Glutamatergic neuron (in vitro differentiated cells): ENCODE results near the gene RANBP17. TPM values are rescaled to one million over a fixed set of nuclear protein-coding genes. Genes with fewer than 3 reads are reported as not detected.

ENCODE experiments used
- DNase-seq: peaks from one replicate; pipeline ENCODE4 v3.0.0; 2022
- H3K27ac Mint-ChIP-seq: one replicate; pipeline ENCODE4 v1.8.0; 2020; ENCODE audit warnings: mild to moderate bottlenecking, mixed read lengths, inconsistent platforms; ENCODE audit not compliant: unreplicated experiment
- H3K27me3 Mint-ChIP-seq: one replicate; pipeline ENCODE4 v1.8.0; 2020; ENCODE audit warnings: mild to moderate bottlenecking, moderate library complexity, mixed read lengths, inconsistent platforms; ENCODE audit not compliant: unreplicated experiment
- H3K36me3 Mint-ChIP-seq: one replicate; pipeline ENCODE4 v1.8.0; 2020; ENCODE audit warnings: mild to moderate bottlenecking, mixed read lengths, inconsistent platforms; ENCODE audit not compliant: unreplicated experiment
- H3K4me1 Mint-ChIP-seq: one replicate; pipeline ENCODE4 v1.8.0; 2020; ENCODE audit warnings: mild to moderate bottlenecking, low read depth, mixed read lengths, inconsistent platforms; ENCODE audit not compliant: unreplicated experiment
- H3K4me3 Mint-ChIP-seq: one replicate; pipeline ENCODE4 v1.8.0; 2020; ENCODE audit warnings: mild to moderate bottlenecking, mixed read lengths, inconsistent platforms; ENCODE audit not compliant: unreplicated experiment
- H3K9me3 Mint-ChIP-seq: one replicate; pipeline ENCODE4 v1.8.0; 2020; ENCODE audit warnings: mild to moderate bottlenecking, moderate library complexity, mixed read lengths, inconsistent platforms; ENCODE audit not compliant: unreplicated experiment
- total RNA-seq: library from RNA; stranded (reverse); fragmentation: NEBNext Ultra II Directional; extraction: Animal tissue kit (Norgen Biotek cat#: 25700); gene quantifications from one replicate; pipeline ENCODE4 v1.2.1, GENCODE V29; 2021; ENCODE audit not compliant: unreplicated experiment
- TF ChIP-seq, protein P1 (sequence below): fragments of 200-600 bp; sonication (generic); IDR thresholded peaks from one replicate; pipeline ENCODE4 v1.5.0; 2021; ENCODE audit not compliant: partially characterized antibody, unreplicated experiment

Gene RANBP17
- total RNA-seq, 1 donor from 2014 or later = 25.7 TPM

DNA sequence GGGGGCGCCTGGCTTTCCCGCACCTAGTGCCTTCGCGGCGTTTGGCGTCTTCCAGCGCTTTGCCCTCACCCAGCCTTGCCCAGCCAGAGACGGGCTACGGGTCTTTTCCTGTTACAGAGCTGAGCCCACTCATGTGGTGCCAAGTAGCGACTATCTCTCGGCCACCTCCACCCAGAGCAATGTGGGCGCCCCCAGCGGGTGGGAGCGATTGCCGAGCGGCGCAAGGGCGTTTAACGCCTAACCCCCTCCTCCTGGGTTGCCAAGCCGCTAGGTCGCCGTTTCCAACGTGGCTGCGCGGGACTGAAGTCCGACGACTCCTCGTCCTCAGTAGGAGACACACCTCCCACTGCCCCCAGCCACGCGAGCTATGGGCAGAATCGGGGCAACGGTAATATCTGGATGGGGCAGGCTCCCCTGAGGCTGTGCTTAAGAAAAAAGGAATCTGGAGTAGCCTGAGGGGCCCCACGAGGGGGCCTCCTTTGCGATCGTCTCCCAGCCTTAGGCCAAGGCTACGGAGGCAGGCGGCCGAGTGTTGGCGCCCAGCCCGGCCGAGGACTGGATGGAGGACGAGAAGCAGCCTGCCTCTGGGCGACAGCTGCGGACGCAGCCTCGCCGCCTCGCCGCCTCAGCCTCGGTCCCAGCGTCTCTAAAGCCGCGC lies 453.0 kb downstream of the RANBP17 start:
- DNase-seq = peak; percentile 58
- Mint-ChIP-seq H3K27me3 (peaks cover 43% of the 10 kb centered on the region), H3K4me3 (peak overlapping the region; percentile 99), H3K9me3 (peaks cover 44% of the 10 kb centered on the region), H3K4me1 (peaks cover 27% of the 10 kb centered on the region), H3K36me3 (peaks cover 13% of the 10 kb centered on the region), H3K27ac (peak overlapping the region; percentile 66)
- TF ChIP-seq, protein P1, sequence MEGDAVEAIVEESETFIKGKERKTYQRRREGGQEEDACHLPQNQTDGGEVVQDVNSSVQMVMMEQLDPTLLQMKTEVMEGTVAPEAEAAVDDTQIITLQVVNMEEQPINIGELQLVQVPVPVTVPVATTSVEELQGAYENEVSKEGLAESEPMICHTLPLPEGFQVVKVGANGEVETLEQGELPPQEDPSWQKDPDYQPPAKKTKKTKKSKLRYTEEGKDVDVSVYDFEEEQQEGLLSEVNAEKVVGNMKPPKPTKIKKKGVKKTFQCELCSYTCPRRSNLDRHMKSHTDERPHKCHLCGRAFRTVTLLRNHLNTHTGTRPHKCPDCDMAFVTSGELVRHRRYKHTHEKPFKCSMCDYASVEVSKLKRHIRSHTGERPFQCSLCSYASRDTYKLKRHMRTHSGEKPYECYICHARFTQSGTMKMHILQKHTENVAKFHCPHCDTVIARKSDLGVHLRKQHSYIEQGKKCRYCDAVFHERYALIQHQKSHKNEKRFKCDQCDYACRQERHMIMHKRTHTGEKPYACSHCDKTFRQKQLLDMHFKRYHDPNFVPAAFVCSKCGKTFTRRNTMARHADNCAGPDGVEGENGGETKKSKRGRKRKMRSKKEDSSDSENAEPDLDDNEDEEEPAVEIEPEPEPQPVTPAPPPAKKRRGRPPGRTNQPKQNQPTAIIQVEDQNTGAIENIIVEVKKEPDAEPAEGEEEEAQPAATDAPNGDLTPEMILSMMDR = no peak

GRCh38 chr5:171315386-171315891 lies 453.6 kb downstream of the RANBP17 start:
- Mint-ChIP-seq H3K9me3 (peaks cover 40% of the 10 kb centered on the region), H3K4me1 (peaks cover 28% of the 10 kb centered on the region), H3K4me3 (peak overlapping the region; percentile 99), H3K27ac (no peak overlapping the region), H3K36me3 (peaks cover 13% of the 10 kb centered on the region), H3K27me3 (peaks cover 40% of the 10 kb centered on the region)
- DNase-seq = peak; percentile 31
- TF ChIP-seq, protein P1 = no peak

DNA sequence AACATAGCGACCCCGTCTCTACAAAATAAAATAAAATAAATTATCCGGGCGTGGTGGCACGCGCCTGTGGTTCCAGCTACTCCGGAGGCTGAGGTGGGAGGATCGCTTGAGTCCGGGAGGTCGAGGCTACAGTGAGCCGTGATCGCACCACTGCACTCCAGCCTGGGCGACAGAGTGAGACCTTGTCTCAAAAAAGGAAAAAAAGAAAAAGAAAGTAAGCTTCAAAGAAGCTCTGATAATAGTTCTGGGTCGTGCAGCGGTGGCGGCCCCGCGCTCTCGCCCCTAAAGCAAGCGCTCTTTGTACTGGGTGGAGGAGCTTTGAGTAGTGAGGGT lies 454.1 kb downstream of the RANBP17 start:
- no peak for DNase-seq
- peak overlapping the region; percentile 99 for H3K4me3 Mint-ChIP-seq
- H3K27ac Mint-ChIP-seq = peak overlapping the region; percentile 76
- peaks cover 37% of the 10 kb centered on the region for H3K27me3 Mint-ChIP-seq
- H3K9me3 Mint-ChIP-seq = peaks cover 37% of the 10 kb centered on the region
- TF ChIP-seq, protein P1 = no peak
- peaks cover 28% of the 10 kb centered on the region for H3K4me1 Mint-ChIP-seq
- peaks cover 13% of the 10 kb centered on the region for H3K36me3 Mint-ChIP-seq

DNA sequence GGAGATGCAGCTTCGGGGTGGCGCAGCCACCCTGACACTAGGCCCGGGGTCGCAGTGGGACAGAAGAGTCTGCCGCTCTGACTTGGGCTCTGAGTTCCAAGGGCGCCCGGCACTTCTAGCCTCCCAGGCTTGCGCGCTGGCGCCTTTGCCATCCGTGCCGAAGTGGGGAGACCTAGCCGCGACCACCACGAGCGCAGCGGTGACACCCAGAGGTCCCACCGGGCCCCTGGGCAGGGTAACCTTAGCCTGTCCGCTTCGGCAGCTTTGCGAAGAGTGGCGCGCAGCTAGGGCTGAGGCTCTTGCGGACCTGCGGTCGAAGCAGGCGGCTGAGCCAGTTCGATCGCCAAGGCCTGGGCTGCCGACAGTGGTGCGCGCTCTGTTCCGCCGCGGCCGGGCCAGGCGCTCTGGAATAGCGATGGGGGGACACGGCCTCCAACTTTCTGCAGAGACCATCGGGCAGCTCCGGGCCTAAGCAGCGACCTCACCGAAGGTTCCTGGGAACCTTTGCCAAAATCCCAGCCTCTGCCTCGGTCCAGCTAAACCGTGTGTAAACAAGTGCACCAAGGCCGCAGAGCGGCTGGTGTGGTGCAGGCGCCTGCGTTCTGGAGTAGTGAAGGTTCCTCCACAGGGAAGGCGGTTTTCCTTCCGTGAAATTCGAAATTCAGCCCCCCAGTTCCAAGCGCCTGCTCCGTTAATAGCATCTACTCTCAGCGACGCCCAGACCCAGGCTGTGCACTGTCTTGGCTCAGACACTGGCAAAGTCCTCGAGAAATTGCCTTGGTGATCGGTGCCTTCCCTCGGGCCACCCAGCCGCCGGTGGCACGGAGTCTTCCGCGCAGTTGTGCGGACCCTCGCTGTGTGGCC lies 454.7 kb downstream of the RANBP17 start:
- Mint-ChIP-seq H3K27ac (peak overlapping the region; percentile 85), H3K27me3 (peaks cover 37% of the 10 kb centered on the region), H3K4me1 (peaks cover 33% of the 10 kb centered on the region), H3K36me3 (peaks cover 13% of the 10 kb centered on the region), H3K4me3 (peak overlapping the region; percentile 99), H3K9me3 (peaks cover 36% of the 10 kb centered on the region)
- TF ChIP-seq, protein P1 = no peak
- peak; percentile 60 for DNase-seq

DNA sequence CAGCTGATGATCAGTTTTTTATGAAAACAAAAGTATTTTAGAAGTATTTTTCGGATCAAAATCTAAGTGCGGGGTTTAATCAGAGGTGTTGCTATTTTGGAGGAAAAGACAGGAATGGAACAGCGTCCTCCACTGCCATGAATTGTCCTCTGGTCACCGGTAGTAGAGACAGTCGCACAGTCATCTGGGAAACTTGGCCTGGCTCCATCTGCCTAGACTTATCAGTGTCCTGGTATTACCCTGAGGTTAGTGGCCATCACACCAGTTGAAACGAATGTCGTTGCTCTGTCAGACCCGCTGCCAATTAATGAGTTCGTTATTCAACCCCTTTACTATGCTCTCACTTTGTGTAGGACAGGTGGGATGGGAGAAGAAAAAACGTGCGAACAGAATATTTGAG lies 455.4 kb downstream of the RANBP17 start:
- DNase-seq = no peak
- peak overlapping the region; percentile 85 for H3K27ac Mint-ChIP-seq
- H3K4me3 Mint-ChIP-seq = peak overlapping the region; percentile 99
- peaks cover 37% of the 10 kb centered on the region for H3K27me3 Mint-ChIP-seq
- peaks cover 13% of the 10 kb centered on the region for H3K36me3 Mint-ChIP-seq
- peaks cover 37% of the 10 kb centered on the region for H3K4me1 Mint-ChIP-seq
- TF ChIP-seq, protein P1 = no peak
- peaks cover 37% of the 10 kb centered on the region for H3K9me3 Mint-ChIP-seq
